Type B pancreatic cell (in vitro differentiated cells): Measurements from ENCODE around the gene NLGN1. TPM values are rescaled to one million over a fixed set of nuclear protein-coding genes. Genes with fewer than 3 reads are reported as not detected.

ENCODE experiments used
- DNase-seq: peaks from one replicate; pipeline ENCODE4 v3.0.0; 2021; ENCODE audit warnings: mixed read lengths; ENCODE audit not compliant: unreplicated experiment; ENCODE audit errors: extremely low spot score
- H3K27ac Mint-ChIP-seq: 2 replicates; pipeline ENCODE4 v1.8.0; 2021; ENCODE audit warnings: mild to moderate bottlenecking, mixed read lengths
- H3K27me3 Mint-ChIP-seq: 2 replicates; pipeline ENCODE4 v1.8.0; 2021; ENCODE audit warnings: mixed read lengths
- H3K36me3 Mint-ChIP-seq: 2 replicates; pipeline ENCODE4 v1.8.0; 2021; ENCODE audit warnings: mixed read lengths
- H3K4me1 Mint-ChIP-seq: one replicate; pipeline ENCODE4 v1.8.0; 2021; ENCODE audit warnings: mixed read lengths; ENCODE audit not compliant: unreplicated experiment
- H3K4me3 Mint-ChIP-seq: 2 replicates; pipeline ENCODE4 v1.8.0; 2021; ENCODE audit warnings: mild to moderate bottlenecking, mixed read lengths
- H3K9me3 Mint-ChIP-seq: 2 replicates; pipeline ENCODE4 v1.8.0; 2021; ENCODE audit warnings: mixed read lengths
- CTCF ChIP-seq: fragments of 200-600 bp; sonication (generic); conservative IDR thresholded peaks from 2 replicates; pipeline ENCODE4 v1.5.0; 2021; ENCODE audit warnings: antibody characterized with exemption, mild to moderate bottlenecking
- total RNA-seq: library from RNA; stranded (reverse); gene quantifications from 2 replicates; pipeline ENCODE4 v1.2.1, GENCODE V29; 2021; ENCODE audit warnings: low replicate concordance

Gene NLGN1
- total RNA-seq, 1 donor from 2014 or later, result 12.6 TPM

GRCh38 chr3:173839859-173840258 is 442.3 kb downstream of the NLGN1 start:
- TF ChIP-seq CTCF, result no peak
- Mint-ChIP-seq H3K27ac (no peak overlapping the region), H3K4me1 (no peaks in the 10 kb centered on the region), H3K9me3 (peaks cover 3% of the 10 kb centered on the region), H3K27me3 (no peaks in the 10 kb centered on the region), H3K36me3 (no peaks in the 10 kb centered on the region), H3K4me3 (no peak overlapping the region)
- DNase-seq, result no peak

- TF ChIP-seq CTCF, result no peak
- H3K36me3 Mint-ChIP-seq, result no peaks in the 10 kb centered on the region
- no peaks in the 10 kb centered on the region for H3K27me3 Mint-ChIP-seq
- H3K4me3 Mint-ChIP-seq, result no peak overlapping the region
- H3K4me1 Mint-ChIP-seq, result no peaks in the 10 kb centered on the region
- DNase-seq, result no peak
- H3K9me3 Mint-ChIP-seq, result peaks cover 3% of the 10 kb centered on the region
- no peak overlapping the region for H3K27ac Mint-ChIP-seq
These were observed 443.8 kb downstream of the NLGN1 start for GRCh38 chr3:173841334-173841733.

DNA sequence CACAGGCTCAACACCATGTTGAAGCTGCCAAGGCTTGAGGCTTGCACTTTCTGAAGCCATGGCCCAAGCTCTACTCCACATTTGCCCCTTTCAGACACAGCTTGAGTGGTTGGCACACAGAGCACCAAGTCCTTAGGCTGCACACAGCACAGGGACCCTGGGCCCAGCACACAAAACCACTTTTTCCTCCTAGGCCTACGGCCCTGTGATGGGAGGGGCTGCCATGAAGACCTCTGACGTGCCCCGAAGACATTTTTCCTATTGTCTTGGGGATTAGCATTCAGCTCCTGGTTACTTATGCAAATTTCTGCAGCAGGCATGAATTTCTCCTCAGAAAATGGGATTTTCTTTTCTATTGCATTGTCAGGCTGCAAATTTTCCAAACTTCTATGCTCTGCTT is 445.5 kb downstream of the NLGN1 start:
- TF ChIP-seq CTCF, result no peak
- Mint-ChIP-seq H3K36me3 (no peaks in the 10 kb centered on the region), H3K4me1 (no peaks in the 10 kb centered on the region), H3K9me3 (peaks cover 3% of the 10 kb centered on the region), H3K4me3 (no peak overlapping the region), H3K27me3 (no peaks in the 10 kb centered on the region), H3K27ac (no peak overlapping the region)
- DNase-seq, result no peak

DNA sequence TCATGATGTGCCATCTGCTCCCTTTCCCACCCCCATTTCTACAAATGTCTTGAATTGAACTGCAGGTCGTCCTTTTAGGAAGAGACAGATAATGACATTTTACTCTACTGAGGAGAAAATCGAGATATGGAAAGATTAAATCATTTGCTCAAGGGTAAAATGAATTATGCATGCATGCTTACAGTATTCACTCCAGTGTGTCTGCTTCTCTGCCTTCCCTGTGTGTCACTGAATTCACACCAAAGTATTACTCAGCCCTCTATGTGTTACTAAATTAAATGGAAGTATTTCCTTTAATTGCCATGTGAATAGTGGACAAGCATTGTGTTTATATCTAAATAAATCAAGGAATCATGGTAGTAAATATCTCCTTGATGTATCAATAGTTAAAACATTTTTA is 449.0 kb downstream of the NLGN1 start:
- no peaks in the 10 kb centered on the region for H3K4me1 Mint-ChIP-seq
- H3K4me3 Mint-ChIP-seq, result no peak overlapping the region
- no peaks in the 10 kb centered on the region for H3K27me3 Mint-ChIP-seq
- H3K9me3 Mint-ChIP-seq, result no peaks in the 10 kb centered on the region
- H3K27ac Mint-ChIP-seq, result no peak overlapping the region
- no peaks in the 10 kb centered on the region for H3K36me3 Mint-ChIP-seq
- no peak for TF ChIP-seq CTCF
- DNase-seq, result no peak

DNA sequence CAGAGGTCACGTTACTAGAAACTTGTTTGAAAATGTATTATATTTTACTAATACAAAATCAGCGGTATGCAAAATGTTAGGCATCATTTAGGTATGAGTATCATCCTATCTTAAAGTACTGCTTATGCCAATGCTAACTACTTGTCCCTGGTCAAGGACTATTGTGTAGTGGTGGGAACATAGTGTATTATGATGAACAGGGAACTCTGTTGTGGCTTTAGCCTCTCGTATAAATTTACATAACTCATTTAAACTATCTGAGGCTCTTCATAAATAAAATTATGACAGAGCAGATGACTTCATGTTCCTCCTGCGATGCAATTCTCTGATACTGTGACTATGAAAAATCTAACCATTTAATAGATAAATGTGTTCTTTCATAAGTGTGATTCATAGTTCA is 451.9 kb downstream of the NLGN1 start:
- Mint-ChIP-seq H3K27me3 (no peaks in the 10 kb centered on the region), H3K4me3 (no peak overlapping the region), H3K4me1 (no peaks in the 10 kb centered on the region), H3K27ac (no peak overlapping the region), H3K9me3 (no peaks in the 10 kb centered on the region), H3K36me3 (no peaks in the 10 kb centered on the region)
- no peak for TF ChIP-seq CTCF
- DNase-seq, result no peak

DNA sequence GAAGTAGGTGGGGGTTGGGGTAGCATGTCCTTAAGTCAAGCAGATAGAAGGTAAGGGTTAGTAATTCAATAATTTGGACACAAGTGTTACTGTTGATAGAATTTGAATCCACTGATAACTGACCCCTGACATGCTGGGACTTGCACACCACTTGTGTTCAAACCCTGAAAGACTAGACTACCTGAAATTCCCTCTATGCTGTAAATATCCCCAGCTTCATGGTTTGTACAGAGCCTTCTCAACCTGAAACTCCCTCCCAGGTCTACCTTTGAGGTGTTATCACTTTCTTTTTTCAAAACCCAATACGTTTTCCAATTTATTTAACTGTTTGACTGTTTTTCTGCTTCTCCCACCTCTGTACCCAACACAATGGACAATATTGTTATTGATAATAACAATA is 459.6 kb downstream of the NLGN1 start:
- Mint-ChIP-seq H3K9me3 (no peaks in the 10 kb centered on the region), H3K4me3 (no peak overlapping the region)

More for the DNA sequence above, 459.6 kb downstream of the NLGN1 start:
- no peaks in the 10 kb centered on the region for H3K27me3 Mint-ChIP-seq
- H3K27ac Mint-ChIP-seq, result no peak overlapping the region
- DNase-seq, result no peak
- TF ChIP-seq CTCF, result no peak
- H3K36me3 Mint-ChIP-seq, result no peaks in the 10 kb centered on the region
- no peaks in the 10 kb centered on the region for H3K4me1 Mint-ChIP-seq
